ENCODE data around the gene HSD17B2. TPM values are rescaled to one million over a fixed set of nuclear protein-coding genes. Genes with fewer than 3 reads are reported as not detected.
A peak's percentile ranks its signal among the peaks of the same experiment; 100 is the strongest.

The HSD17B2 gene
- total RNA-seq, 4 donors from 2014 or later = 2.7 to 10.6 (median 4.0) TPM

DNA sequence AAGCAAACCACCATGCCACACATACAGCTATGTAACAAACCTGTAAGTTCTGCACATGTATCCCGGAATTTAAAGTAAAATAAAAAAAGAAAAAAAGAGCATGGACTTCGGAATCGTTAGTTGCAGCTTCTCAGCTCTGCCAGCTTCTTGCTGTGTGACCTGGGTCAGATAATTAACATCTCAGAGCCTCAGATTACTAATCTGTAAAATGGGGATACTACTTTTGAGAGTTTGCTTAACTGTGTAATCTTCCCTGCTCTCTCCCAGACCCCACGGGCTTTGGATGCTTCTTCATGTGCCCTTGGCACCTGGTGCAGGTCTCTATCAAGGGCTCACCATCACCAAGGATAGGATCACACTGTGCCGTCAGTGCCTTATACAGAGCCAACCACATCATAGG is 16.6 kb downstream of the HSD17B2 start:
- 89% methylated on average over 5 of the region's 5 CpGs for WGBS
- Histone ChIP-seq H3K27ac (no peak overlapping the region), H3K36me3 (no peaks in the 10 kb centered on the region), H3K9me3 (no peaks in the 10 kb centered on the region), H3K27me3 (no peaks in the 10 kb centered on the region), H3K4me1 (peaks cover 29% of the 10 kb centered on the region), H3K4me3 (no peak overlapping the region)
- TF ChIP-seq, protein P1, sequence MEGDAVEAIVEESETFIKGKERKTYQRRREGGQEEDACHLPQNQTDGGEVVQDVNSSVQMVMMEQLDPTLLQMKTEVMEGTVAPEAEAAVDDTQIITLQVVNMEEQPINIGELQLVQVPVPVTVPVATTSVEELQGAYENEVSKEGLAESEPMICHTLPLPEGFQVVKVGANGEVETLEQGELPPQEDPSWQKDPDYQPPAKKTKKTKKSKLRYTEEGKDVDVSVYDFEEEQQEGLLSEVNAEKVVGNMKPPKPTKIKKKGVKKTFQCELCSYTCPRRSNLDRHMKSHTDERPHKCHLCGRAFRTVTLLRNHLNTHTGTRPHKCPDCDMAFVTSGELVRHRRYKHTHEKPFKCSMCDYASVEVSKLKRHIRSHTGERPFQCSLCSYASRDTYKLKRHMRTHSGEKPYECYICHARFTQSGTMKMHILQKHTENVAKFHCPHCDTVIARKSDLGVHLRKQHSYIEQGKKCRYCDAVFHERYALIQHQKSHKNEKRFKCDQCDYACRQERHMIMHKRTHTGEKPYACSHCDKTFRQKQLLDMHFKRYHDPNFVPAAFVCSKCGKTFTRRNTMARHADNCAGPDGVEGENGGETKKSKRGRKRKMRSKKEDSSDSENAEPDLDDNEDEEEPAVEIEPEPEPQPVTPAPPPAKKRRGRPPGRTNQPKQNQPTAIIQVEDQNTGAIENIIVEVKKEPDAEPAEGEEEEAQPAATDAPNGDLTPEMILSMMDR (IDR thresholded peaks at IDR 0.05) = no peak
- peak in 1 of 2 donors; percentile 35 for DNase-seq (ENCODE audit: low spot score in 2 of 2)

DNA sequence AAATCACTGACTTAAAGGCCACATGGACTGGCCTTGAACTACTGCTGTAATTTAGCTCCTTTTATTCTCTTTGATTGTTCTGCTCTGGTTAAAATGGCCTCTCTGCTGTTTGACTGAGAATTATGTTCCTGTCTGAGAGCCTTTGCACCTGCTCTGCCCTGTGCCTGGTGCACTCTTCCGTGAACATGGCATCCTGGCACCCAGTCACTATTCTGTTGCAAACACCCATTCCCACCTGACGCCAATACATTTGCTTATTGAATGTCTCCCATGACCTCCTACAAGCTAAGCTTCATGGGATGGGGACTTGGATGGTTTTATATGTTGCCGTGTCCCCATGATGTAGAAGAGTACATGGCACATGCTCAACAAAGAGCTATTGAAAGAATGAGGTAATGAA is 20.1 kb downstream of the HSD17B2 start:
- no peaks in the 10 kb centered on the region for H3K9me3 ChIP-seq
- TF ChIP-seq POLR2A (IDR thresholded peaks at IDR 0.05) = no peak
- H3K4me3 ChIP-seq = no peak overlapping the region
- no peak for DNase-seq (ENCODE audit: low spot score in 2 of 2)
- WGBS = 82% methylated on average over 3 of the region's 3 CpGs
- peaks cover 30% of the 10 kb centered on the region for H3K4me1 ChIP-seq
- H3K36me3 ChIP-seq = no peaks in the 10 kb centered on the region
- H3K27me3 ChIP-seq = no peaks in the 10 kb centered on the region
- H3K27ac ChIP-seq = peak overlapping the region; percentile 80

DNA sequence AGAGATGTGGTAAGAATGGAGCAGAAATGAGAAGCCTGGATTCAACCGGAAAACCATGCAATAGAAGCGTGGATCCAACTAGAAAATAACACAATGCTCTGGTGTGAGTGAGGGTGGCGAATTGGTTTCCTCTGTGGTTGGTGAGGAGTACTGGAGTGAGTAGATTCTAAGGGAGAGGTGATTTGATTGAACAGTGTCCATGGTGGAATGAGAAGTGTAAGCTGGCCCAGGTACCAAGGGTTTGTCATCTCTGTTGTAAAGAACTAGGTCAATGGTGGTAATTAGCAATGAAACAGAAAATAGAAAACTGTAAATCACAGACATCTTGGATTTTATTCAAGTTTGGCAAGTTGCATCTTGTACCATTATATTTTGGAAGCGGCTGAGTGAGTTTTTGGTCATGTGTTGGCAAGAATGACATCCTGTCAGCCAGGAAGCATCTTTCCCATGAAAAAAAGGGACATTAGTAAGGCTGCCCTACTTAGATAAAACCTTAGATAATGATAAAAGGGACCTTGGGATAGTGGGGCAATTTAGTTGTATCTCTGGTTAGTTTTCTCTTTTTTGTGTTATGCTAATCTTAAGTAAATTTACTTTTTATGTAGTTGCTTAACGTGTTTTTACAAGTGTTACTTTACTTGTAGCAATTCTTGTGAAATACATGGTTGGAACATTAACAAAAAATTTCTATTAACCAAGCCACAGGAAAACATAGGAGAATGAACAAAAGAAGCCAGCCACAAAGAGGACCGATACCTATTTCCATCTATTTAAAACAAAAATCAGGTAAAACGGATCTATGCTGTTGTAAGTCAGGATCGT is 20.9 kb downstream of the HSD17B2 start:
- Histone ChIP-seq H3K9me3 (no peaks in the 10 kb centered on the region), H3K27ac (peak overlapping the region; percentile 80), H3K27me3 (no peaks in the 10 kb centered on the region), H3K36me3 (no peaks in the 10 kb centered on the region), H3K4me3 (no peak overlapping the region), H3K4me1 (peaks cover 23% of the 10 kb centered on the region)
- TF ChIP-seq EP300 (IDR thresholded peaks at IDR 0.05) = no peak
- TF ChIP-seq POLR2AphosphoS5 (IDR thresholded peaks at IDR 0.05) = peak in 1 of 3 donors; percentile 18
- TF ChIP-seq, protein P1 (IDR thresholded peaks at IDR 0.05) = no peak
- TF ChIP-seq POLR2A (IDR thresholded peaks at IDR 0.05) = no peak
- DNase-seq (ENCODE audit: low spot score in 2 of 2) = no peak
- 42% methylated on average over 8 of the region's 8 CpGs for WGBS

DNA sequence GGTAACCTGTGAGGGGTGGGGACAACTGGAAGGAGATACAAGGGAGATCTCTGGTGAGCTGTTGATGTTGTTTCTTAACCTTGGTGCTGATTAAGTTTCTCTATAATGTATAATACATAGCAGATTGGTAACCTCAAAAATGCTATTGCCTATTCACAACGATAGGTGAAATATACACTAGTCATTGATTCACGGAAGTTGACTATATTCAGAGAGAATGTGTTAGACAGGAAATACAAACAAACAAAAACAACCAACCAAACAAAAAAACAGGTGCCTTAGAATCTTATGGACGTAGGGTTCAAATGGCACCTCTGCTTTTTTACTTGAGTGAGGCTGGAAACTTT is 21.5 kb downstream of the HSD17B2 start:
- no peaks in the 10 kb centered on the region for H3K9me3 ChIP-seq
- TF ChIP-seq EP300 (IDR thresholded peaks at IDR 0.05) (no peak), POLR2A (IDR thresholded peaks at IDR 0.05) (no peak), POLR2AphosphoS5 (IDR thresholded peaks at IDR 0.05) (no peak)
- TF ChIP-seq, protein P1 (IDR thresholded peaks at IDR 0.05) = no peak
- WGBS = 71% methylated on average over 3 of the region's 3 CpGs
- no peak overlapping the region for H3K4me3 ChIP-seq
- peak overlapping the region; percentile 80 for H3K27ac ChIP-seq
- DNase-seq (ENCODE audit: low spot score in 2 of 2) = no peak
- H3K4me1 ChIP-seq = peaks cover 23% of the 10 kb centered on the region
- no peaks in the 10 kb centered on the region for H3K27me3 ChIP-seq
- no peaks in the 10 kb centered on the region for H3K36me3 ChIP-seq

DNA sequence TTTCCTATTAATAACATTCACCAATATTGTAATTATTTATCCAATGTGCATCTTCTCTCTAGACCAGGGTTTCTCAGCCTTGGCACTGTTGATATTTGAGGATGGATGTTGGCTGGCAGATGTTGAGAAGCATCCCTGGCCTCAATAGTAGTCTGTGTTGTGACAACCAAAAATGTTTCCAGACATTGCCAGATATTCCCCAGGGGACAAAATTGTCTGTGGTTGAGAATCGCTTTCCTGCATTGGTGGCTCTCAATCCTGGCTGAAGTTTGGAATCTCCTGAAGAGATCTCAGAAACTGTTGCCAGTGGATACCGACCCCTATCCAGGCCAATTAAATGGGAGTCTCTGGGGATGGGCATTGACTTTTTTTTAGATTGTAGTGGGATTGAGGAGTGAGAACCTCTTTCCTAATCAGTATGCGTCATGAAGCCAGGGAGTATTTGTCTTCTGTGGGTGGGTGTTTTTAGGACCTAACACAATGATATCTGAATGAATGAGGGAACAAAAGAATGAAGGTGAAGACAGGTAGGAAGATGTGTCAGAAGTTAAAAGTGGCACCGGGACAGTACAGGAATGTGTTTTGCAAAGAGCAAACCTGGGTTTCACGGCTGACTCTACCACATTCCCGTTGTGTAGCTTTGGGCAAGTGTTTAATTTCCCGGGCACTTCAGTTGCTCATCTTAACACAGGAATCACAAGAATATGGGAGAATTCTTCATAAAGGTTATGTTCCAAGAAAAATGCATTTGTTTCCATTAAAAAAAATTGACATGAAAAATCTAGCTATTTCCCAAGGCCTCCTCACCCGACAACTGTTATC is 24.3 kb downstream of the HSD17B2 start:
- DNase-seq (ENCODE audit: low spot score in 2 of 2) = no peak
- TF ChIP-seq EP300 (IDR thresholded peaks at IDR 0.05) (no peak), POLR2AphosphoS5 (IDR thresholded peaks at IDR 0.05) (no peak), POLR2A (IDR thresholded peaks at IDR 0.05) (no peak)
- TF ChIP-seq, protein P1 (IDR thresholded peaks at IDR 0.05) = no peak
- Histone ChIP-seq H3K27ac (no peak overlapping the region), H3K36me3 (no peaks in the 10 kb centered on the region), H3K4me3 (no peak overlapping the region), H3K27me3 (no peaks in the 10 kb centered on the region), H3K4me1 (peaks cover 37% of the 10 kb centered on the region), H3K9me3 (no peaks in the 10 kb centered on the region)
- 69% methylated on average over 8 of the region's 8 CpGs for WGBS

Data from suprapubic skin (tissue), 4 donors.